ENCODE measurements around the gene PIK3C3.

DNA sequence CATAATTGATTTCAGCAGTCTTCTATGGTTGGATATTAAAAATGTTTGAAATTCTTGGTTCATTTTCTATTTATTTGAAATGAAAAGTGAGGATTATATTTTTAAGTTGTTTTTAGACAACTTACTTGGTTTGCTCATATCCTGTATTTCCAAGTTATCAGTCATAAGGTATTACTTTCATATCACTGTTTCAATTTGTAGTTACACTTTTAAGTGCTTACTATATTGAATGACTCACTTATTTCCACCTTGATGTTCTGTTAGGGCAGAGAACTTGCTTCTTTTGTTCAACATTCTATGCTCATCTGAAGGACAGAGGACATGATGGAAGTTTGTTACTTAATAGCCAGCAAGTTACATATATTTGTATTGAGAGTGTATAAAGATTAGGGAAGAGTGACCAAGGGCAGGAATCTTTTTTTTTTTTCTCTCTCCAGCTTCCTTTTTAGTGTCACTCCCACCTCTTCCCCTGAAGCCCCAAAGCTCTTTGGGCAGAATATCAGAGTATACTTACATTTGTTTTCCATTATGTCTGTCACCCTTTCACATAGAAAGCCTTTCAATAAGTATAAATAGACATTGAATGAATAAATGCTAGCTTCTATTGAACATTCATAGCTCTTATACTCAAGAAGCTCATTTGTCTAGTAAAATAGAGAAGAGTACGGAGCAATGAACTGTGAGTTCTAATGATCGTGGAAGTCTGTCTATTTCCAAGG is 28.1 kb downstream of the PIK3C3 start:
- no peak for TF ChIP-seq EZH2phosphoT487 (conservative IDR thresholded peaks at IDR 0.05; ENCODE audit: low read length)
- TF ChIP-seq, protein P1, sequence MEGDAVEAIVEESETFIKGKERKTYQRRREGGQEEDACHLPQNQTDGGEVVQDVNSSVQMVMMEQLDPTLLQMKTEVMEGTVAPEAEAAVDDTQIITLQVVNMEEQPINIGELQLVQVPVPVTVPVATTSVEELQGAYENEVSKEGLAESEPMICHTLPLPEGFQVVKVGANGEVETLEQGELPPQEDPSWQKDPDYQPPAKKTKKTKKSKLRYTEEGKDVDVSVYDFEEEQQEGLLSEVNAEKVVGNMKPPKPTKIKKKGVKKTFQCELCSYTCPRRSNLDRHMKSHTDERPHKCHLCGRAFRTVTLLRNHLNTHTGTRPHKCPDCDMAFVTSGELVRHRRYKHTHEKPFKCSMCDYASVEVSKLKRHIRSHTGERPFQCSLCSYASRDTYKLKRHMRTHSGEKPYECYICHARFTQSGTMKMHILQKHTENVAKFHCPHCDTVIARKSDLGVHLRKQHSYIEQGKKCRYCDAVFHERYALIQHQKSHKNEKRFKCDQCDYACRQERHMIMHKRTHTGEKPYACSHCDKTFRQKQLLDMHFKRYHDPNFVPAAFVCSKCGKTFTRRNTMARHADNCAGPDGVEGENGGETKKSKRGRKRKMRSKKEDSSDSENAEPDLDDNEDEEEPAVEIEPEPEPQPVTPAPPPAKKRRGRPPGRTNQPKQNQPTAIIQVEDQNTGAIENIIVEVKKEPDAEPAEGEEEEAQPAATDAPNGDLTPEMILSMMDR (IDR thresholded peaks at IDR 0.05; ENCODE audit: insufficient read depth, low read length, poor library complexity, severe bottlenecking), result no peak
